HepG2 (cell line): ENCODE results near the gene GMPPB. TPM values are rescaled to one million over a fixed set of nuclear protein-coding genes. Genes with fewer than 3 reads are reported as not detected.

ENCODE experiments used
- DNMT1 ChIP-seq: sonication (generic); formaldehyde crosslinking; IDR thresholded peaks from 2 replicates; pipeline ENCODE4 v1.5.1; 2020; ENCODE audit warnings: mild to moderate bottlenecking, missing genetic modification reagents
- EHMT2 ChIP-seq: fragments of 200-600 bp; sonication (generic); IDR thresholded peaks from 2 replicates; pipeline ENCODE4 v1.7.0; 2017; ENCODE audit warnings: antibody characterized with exemption, low read depth, low read length, borderline replicate concordance
- GATAD2A ChIP-seq: IDR thresholded peaks from 2 replicates; pipeline ENCODE4 v1.6.1; 2016
- GPN1 ChIP-seq: sonication (generic); formaldehyde crosslinking; IDR thresholded peaks from 2 replicates; pipeline ENCODE4 v1.5.1; 2020; ENCODE audit warnings: missing genetic modification reagents, borderline replicate concordance
- HMG20B ChIP-seq: conservative IDR thresholded peaks from 2 replicates; pipeline ENCODE4 v1.6.1; 2016; ENCODE audit warnings: missing genetic modification reagents, missing compliant biosample characterization
- MIER2 ChIP-seq: IDR thresholded peaks from 2 replicates; pipeline ENCODE4 v1.6.1; 2016; ENCODE audit warnings: missing biosample characterization, missing genetic modification reagents
- PHB2 ChIP-seq: fragments of 450-650 bp; IDR thresholded peaks from 2 replicates; pipeline ENCODE4 v1.6.1; 2018; ENCODE audit not compliant: partially characterized antibody
- SRF ChIP-seq: IDR thresholded peaks from 2 replicates; pipeline ENCODE4 v1.6.1; 2011; ENCODE audit warnings: mild to moderate bottlenecking, low read depth, low read length, moderate library complexity
- ZBTB1 ChIP-seq: sonication (generic); formaldehyde crosslinking; IDR thresholded peaks from 2 replicates; pipeline ENCODE4 v1.4.0; 2020; ENCODE audit warnings: missing genetic modification reagents, borderline replicate concordance
- ZBTB20 ChIP-seq: sonication (generic); formaldehyde crosslinking; IDR thresholded peaks from 2 replicates; pipeline ENCODE4 v1.8.1; 2023; ENCODE audit warnings: missing genetic modification reagents, low read depth, mild to moderate bottlenecking, borderline replicate concordance
- ZMYM3 ChIP-seq: sonication (generic); formaldehyde crosslinking; IDR thresholded peaks from 2 replicates; pipeline ENCODE4 v1.5.1; 2020; ENCODE audit warnings: mild to moderate bottlenecking, missing genetic modification reagents
- ZNF121 ChIP-seq: sonication (generic); formaldehyde crosslinking; IDR thresholded peaks from 2 replicates; pipeline ENCODE4 v1.5.0; 2020; ENCODE audit warnings: mild to moderate bottlenecking, missing genetic modification reagents
- ZNF44 ChIP-seq: sonication (generic); formaldehyde crosslinking; IDR thresholded peaks from 2 replicates; pipeline ENCODE4 v1.5.1; 2020; ENCODE audit warnings: mild to moderate bottlenecking, missing genetic modification reagents
- ZNF773 ChIP-seq: sonication (generic); formaldehyde crosslinking; IDR thresholded peaks from 2 replicates; pipeline ENCODE4 v1.4.0; 2020; ENCODE audit warnings: missing genetic modification reagents, borderline replicate concordance
- ZSCAN12 ChIP-seq: sonication (generic); formaldehyde crosslinking; IDR thresholded peaks from 2 replicates; pipeline ENCODE4 v1.9.0; 2021; ENCODE audit warnings: mild to moderate bottlenecking, missing genetic modification reagents
- polyA plus RNA-seq, 8 experiments: library from polyadenylated mRNA; depleted of rRNA in 3 of 8; stranded (reverse) in 7 of 8; unstranded in 1 of 8; fragments of >200 nt; fragmentation: Illumina TruSeq in 4 of 8; extraction: Trizol in 4 of 8; gene quantifications; 2 replicates each; pipeline versions ENCODE4 v1.2.1 to v1.2.3, GENCODE V29; 2011 to 2016; ENCODE audit warnings: low read depth in 4 of 8, missing spikeins in 1 of 8, mixed read lengths in 1 of 8; ENCODE audit not compliant: insufficient read depth in 1 of 8
- total RNA-seq, 5 experiments: library from RNA; depleted of rRNA; stranded (reverse); fragments of >200 nt; fragmentation: Illumina TruSeq; extraction: Trizol; gene quantifications; 2 replicates each; pipeline ENCODE4 v1.2.3, GENCODE V29; 2016; ENCODE audit warnings: low read depth in 1 of 5
- TF ChIP-seq, protein P1 (sequence below): sonication (generic); formaldehyde crosslinking; IDR thresholded peaks from 2 replicates; pipeline ENCODE4 v1.4.0; 2020; ENCODE audit warnings: missing genetic modification reagents, borderline replicate concordance
- TF ChIP-seq, protein P2 (sequence below): IDR thresholded peaks from 2 replicates; pipeline ENCODE4 v1.6.1; 2018; ENCODE audit warnings: missing genetic modification reagents, mild to moderate bottlenecking, missing compliant biosample characterization
- TF ChIP-seq, protein P3 (sequence below): sonication (generic); formaldehyde crosslinking; IDR thresholded peaks from 2 replicates; pipeline ENCODE4 v1.5.1; 2020; ENCODE audit warnings: mild to moderate bottlenecking, moderate library complexity, missing genetic modification reagents
- TF ChIP-seq, protein P4 (sequence below): sonication (generic); formaldehyde crosslinking; IDR thresholded peaks from 2 replicates; pipeline ENCODE4 v1.4.0; 2020; ENCODE audit warnings: missing genetic modification reagents

Gene GMPPB
- total and polyA plus RNA-seq, 2 of the 13 experiments (the other 11 are each of a cell fraction or from before 2014, with no cell fraction given): 6.5 to 23.1 TPM

DNA sequence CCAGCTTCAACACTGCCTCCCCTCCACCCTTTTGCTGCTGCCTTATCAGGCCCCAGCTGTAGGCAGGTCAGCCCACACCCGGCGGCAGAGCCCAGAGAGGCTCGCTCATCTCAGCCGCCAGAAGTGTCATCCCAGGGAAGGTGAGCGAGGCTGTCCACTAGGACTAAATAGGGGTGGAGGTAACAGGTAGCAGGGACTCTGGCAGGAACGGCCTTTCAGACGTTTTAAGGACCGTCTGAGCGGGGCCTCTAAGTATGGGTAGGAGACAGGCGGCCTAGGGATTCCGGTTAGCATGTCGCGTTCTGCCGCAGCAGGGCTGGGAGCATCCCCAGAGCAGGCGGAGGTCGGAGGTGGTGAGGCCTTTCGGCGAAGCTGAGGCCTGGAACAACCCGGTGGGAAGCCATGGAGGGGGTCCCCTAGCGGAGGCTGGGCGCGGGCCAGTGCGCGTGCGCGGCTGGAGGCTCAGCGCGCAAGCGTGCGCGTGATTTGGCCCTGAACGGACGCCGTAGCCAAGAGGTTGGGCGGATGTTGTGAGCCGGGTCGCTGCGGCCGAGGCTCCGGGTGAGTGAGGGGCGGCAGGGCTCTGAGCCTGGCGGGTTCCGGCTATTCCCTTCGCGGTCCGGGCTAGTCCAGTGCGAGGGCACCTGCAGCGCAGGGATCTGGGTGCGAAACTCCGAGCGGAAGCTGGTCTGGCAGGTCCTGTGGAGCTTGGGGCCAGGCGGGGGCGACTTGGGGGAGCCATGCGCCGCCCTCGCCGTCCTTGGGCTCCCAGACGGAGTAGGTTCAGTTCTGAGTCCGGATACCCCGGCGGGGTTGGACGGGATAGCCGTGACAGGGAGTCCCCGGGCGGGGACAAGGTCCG is 34.5 kb downstream of the GMPPB start, which contains the start of the genes MST1 and RNF123 (continued):
- TF ChIP-seq, protein P1, sequence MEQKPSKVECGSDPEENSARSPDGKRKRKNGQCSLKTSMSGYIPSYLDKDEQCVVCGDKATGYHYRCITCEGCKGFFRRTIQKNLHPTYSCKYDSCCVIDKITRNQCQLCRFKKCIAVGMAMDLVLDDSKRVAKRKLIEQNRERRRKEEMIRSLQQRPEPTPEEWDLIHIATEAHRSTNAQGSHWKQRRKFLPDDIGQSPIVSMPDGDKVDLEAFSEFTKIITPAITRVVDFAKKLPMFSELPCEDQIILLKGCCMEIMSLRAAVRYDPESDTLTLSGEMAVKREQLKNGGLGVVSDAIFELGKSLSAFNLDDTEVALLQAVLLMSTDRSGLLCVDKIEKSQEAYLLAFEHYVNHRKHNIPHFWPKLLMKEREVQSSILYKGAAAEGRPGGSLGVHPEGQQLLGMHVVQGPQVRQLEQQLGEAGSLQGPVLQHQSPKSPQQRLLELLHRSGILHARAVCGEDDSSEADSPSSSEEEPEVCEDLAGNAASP (CRISPR knock-in tag): no peak
- TF ChIP-seq ZBTB1 (no peak), EHMT2 (no peak), MIER2 (CRISPR knock-in tag) (no peak), HMG20B (CRISPR knock-in tag) (no peak), ZMYM3 (CRISPR knock-in tag) (no peak), ZNF44 (CRISPR knock-in tag) (peak; percentile 42; the same call in 1 of the 2 replicates), ZNF121 (CRISPR knock-in tag) (no peak), GATAD2A (CRISPR knock-in tag) (peak; percentile 59), DNMT1 (CRISPR knock-in tag) (peak; percentile 73; the same call in 1 of the 2 replicates), PHB2 (no peak), ZBTB20 (CRISPR knock-in tag) (peak; percentile 70; the same call in 1 of the 2 replicates), ZSCAN12 (CRISPR knock-in tag) (no peak), ZNF773 (CRISPR knock-in tag) (no peak), GPN1 (CRISPR knock-in tag) (no peak), SRF (no peak)
- TF ChIP-seq, protein P2, sequence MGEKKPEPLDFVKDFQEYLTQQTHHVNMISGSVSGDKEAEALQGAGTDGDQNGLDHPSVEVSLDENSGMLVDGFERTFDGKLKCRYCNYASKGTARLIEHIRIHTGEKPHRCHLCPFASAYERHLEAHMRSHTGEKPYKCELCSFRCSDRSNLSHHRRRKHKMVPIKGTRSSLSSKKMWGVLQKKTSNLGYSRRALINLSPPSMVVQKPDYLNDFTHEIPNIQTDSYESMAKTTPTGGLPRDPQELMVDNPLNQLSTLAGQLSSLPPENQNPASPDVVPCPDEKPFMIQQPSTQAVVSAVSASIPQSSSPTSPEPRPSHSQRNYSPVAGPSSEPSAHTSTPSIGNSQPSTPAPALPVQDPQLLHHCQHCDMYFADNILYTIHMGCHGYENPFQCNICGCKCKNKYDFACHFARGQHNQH (CRISPR knock-in tag): peak; percentile 78
- TF ChIP-seq, protein P3, sequence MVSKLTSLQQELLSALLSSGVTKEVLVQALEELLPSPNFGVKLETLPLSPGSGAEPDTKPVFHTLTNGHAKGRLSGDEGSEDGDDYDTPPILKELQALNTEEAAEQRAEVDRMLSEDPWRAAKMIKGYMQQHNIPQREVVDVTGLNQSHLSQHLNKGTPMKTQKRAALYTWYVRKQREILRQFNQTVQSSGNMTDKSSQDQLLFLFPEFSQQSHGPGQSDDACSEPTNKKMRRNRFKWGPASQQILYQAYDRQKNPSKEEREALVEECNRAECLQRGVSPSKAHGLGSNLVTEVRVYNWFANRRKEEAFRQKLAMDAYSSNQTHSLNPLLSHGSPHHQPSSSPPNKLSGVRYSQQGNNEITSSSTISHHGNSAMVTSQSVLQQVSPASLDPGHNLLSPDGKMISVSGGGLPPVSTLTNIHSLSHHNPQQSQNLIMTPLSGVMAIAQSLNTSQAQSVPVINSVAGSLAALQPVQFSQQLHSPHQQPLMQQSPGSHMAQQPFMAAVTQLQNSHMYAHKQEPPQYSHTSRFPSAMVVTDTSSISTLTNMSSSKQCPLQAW (CRISPR knock-in tag): peak; percentile 55
- TF ChIP-seq, protein P4, sequence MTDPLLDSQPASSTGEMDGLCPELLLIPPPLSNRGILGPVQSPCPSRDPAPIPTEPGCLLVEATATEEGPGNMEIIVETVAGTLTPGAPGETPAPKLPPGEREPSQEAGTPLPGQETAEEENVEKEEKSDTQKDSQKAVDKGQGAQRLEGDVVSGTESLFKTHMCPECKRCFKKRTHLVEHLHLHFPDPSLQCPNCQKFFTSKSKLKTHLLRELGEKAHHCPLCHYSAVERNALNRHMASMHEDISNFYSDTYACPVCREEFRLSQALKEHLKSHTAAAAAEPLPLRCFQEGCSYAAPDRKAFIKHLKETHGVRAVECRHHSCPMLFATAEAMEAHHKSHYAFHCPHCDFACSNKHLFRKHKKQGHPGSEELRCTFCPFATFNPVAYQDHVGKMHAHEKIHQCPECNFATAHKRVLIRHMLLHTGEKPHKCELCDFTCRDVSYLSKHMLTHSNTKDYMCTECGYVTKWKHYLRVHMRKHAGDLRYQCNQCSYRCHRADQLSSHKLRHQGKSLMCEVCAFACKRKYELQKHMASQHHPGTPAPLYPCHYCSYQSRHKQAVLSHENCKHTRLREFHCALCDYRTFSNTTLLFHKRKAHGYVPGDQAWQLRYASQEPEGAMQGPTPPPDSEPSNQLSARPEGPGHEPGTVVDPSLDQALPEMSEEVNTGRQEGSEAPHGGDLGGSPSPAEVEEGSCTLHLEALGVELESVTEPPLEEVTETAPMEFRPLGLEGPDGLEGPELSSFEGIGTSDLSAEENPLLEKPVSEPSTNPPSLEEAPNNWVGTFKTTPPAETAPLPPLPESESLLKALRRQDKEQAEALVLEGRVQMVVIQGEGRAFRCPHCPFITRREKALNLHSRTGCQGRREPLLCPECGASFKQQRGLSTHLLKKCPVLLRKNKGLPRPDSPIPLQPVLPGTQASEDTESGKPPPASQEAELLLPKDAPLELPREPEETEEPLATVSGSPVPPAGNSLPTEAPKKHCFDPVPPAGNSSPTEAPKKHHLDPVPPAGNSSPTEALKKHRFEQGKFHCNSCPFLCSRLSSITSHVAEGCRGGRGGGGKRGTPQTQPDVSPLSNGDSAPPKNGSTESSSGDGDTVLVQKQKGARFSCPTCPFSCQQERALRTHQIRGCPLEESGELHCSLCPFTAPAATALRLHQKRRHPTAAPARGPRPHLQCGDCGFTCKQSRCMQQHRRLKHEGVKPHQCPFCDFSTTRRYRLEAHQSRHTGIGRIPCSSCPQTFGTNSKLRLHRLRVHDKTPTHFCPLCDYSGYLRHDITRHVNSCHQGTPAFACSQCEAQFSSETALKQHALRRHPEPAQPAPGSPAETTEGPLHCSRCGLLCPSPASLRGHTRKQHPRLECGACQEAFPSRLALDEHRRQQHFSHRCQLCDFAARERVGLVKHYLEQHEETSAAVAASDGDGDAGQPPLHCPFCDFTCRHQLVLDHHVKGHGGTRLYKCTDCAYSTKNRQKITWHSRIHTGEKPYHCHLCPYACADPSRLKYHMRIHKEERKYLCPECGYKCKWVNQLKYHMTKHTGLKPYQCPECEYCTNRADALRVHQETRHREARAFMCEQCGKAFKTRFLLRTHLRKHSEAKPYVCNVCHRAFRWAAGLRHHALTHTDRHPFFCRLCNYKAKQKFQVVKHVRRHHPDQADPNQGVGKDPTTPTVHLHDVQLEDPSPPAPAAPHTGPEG (CRISPR knock-in tag): peak; percentile 68
